Stimulated activated CD4-positive, alpha-beta T cell treated with anti-CD3 and anti-CD28 coated beads, Interleukin-15, amount 100 ng/mL, for 24 hours (primary cell): ENCODE data around the gene GDAP1L1.

Experiments used
- DNase-seq: peaks from one replicate; pipeline ENCODE4 v3.0.0-alpha.2; 2020

Gene GDAP1L1

DNA sequence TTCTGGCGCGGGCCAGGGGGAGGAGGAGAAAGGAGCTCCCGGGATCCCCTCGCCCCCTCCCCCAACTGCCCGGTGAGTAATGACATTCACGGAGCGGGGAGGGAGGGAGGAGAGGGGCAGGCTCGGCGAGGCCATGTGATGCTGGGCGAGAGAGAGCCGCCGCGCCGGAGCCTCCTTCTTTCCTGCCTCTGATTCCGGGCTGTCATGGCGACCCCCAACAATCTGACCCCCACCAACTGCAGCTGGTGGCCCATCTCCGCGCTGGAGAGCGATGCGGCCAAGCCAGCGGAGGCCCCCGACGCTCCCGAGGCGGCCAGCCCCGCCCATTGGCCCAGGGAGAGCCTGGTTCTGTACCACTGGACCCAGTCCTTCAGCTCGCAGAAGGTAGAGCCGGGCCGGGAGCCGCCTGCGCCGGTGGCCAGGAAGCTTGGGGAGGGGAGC is at the start of gene GDAP1L1:
Gene GDAP1L1 (plus strand): TSS at position 178 of the 441 bp plus-strand sequence. CDS start 27 bp downstream, at position 205.
- DNase-seq = peak; percentile 7

DNA sequence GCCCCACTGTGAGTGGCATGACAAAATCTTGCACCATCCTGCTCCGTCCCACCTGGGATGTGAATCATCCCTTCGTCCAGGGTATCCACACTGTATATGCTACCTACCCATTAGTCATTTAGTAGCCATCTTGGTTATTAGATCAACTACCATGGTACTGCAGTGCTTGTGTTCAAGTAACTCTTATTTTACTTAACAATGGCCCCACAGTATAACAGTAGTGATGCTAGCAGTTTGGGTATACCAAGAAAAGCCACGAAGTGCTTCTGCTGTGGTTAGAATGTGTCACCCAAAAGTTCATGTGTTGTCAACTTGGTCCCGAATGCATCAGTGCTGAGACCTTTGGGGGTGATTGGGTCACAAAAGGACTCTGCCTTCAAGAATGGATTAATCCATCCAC is 48.2 kb upstream of the GDAP1L1 start:
- peak; percentile 20 for DNase-seq

DNA sequence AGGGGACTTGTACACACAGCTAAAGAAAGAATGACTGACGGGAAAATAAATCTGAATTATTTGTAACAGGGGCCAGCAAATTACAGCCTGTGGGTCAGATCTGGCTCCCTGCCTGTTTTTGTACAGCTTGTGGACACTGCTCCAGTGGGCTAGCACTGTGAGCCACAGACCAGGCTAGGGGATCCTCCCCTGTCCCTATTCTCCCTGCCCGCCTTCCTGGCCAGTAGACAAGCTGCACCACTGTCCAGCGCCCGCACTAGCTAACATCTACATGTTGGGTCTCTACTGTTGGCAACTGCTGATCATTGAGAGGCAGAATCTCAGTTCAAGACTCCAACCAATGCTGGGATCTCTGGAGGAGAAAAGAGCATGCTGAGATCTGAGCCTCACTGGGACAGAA is 47.2 kb upstream of the GDAP1L1 start:
- DNase-seq = no peak

DNA sequence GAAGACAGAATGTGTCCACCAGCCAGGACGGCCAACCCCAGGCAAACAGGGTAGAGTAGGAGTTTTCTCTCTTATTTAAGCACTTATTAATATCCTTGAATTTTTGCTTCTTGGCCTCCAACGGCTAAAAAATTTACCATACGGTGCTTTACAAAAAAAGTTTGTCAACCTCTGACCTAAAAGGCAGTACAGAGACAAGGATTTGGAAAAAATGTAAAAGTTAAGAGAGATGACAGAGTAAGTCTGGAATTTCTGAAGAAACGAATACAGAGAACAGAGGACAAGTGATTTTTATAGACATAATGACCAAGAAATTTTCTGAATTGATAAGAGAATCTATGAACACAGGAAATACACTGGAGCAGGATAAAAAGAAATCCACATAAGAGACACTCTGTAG is 46.7 kb upstream of the GDAP1L1 start:
- no peak for DNase-seq

DNA sequence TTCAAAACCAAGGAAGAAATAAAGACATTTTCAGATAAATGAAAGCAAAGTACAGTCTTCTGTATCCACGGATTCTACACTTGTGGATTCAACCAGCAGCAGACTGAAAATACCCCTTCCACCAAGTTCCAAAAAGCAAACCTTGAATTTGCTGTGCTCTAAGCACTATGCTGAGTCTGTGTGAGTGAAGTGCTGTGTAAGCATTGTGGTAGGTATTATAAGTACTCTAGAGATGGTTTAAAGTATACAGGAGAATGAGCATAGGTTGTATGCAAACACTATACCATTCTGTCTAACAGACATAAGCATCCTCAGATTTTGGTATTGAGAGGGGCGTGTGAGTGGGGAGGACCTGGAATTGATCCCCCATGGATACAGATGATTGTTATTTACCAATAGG is 46.1 kb upstream of the GDAP1L1 start:
- DNase-seq = no peak

DNA sequence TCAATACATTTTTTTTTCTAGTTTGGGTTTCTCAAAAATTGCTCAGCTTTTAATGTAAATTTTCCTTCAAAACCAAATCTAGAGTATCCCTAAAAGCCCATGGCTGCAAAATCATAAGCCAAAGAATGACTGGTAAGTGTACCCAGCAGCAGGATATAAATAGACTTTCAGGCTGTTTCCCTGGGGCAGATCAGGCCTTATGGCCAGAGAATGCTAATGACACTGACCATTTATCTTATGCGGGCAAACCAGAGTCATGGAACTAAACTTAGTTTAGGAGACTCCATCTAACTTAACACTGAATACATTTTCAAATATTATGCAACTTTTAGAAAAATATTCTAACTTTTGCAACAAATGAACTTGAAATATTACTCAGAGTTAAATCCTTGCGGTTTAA is 43.9 kb upstream of the GDAP1L1 start:
- no peak for DNase-seq

DNA sequence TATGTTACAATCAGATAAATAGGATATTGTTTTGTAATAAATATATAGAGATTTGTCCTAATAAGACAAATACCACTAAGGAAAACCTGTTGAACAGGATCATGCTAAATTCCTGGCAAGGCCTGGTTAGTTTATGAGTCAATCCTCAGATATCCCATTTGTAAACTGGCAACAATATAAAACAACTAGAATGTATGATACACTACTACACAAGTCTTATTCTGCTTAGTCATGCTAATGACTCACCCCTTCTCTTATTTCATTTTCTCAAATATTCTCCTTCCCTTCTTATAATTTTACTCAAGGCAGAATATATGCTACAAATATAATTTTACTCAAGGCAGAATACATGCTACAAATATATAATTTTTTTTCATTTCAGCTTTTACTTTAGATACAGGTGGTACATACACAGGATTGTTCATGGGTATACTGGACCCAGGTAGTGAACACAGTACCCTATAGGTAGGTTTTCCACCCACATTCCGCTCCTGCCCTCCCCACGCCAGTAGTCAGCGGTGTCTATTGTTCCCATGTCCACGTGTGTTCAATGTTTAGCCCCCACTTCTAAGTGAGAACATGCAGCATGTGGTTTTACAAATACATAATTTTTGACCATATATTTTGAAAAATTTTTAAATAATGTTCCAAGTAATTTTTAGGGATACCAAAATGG is 42.8 kb upstream of the GDAP1L1 start:
- no peak for DNase-seq

DNA sequence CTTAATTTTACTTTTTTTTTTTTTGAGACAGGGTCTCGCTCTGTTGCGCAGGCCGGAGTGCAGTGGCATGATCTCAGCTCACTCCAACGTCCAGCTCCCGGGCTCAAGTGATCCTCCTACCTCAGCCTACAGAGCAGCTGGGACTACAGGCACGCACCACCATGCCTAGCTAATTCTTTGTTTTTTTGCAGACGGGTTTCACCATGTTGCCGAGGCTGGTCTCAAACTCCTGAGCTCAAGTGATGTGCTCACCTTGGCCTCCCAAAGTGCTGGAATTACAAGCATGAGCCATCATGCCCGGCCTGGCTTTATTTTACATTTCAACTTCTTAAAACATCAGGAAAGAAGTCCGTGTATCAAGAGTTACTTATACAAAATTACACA is 42.3 kb upstream of the GDAP1L1 start:
- DNase-seq = no peak

DNA sequence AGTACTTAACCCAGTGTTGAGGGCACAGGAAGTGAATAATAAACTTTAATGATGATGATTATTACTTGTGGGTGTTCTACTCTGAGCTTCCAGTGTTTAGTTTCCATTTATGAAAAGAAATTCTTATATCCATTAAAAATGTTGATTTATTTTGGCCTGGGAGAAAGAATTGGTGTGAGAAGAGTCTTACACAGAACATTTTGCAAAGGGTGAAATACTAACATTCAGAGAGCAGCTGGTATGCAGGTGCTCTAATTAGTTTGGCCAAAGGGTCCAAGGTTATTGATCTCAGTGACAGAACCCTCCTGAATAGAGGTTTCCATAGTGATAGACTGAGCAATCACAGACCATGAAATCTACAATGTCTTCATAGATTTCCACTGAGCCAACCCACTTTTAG is 41.0 kb upstream of the GDAP1L1 start:
- DNase-seq = no peak

DNA sequence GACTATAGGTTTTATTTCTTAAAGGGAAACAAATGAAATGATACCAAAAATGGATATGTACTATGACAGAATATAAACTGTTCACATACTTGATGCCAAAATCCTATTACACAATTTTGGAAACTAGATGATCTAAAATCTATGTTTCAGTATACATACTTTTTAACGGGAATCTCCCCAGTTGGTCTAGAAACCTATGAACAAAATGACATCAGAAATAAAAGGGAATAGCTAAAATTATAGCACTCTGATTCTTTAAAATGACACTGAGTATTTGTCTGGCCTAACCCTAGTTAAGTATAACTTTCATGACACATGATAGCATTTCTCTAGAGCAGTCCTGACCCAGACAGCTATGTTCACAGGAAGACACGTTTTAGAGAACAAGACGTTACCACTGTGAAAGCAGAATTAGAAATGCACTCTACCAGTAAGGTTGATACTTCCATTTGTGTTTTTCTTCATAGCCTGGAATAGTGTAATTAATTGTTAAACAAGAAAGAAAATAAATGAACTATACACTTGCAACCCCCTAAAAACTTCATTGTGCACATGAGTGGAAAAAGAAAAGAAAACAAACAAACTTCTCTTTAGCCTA is 39.9 kb upstream of the GDAP1L1 start:
- no peak for DNase-seq

DNA sequence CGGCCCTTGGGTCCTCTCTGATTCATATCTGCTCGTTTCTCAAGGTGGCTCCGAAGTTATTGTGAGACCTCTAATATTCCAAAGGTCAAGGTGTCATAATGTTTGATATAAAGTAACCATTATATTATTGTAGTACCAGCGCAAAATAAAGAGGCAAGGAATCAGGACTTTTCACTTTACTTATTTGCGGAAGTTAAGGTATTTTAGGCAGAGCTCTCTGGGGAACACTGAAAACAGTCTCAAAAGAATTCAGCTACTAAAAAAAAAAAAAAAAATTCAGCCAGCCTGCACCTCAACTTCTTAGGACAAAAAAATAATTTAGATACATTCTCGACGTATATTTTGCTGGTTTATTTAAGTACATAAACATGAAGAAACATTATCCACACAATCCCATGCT is 38.9 kb upstream of the GDAP1L1 start:
- DNase-seq = no peak

DNA sequence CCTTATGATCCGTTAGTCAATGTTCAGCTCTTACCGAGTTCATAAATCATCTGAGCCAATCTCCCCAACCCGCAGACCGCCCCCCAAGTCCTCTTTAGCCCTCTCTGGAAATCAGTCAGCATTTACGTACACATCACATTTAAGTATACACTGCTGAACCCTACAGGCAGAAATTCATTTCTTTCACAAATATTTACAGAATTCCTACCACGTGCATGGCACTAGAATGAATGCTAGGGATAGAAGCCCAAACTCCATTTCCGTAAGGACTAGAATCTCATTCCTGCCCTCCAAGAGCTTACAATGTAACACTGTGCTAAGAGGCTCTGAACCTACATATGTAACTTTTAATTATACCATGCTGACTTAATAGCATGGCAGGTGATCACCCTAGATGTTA is 38.3 kb upstream of the GDAP1L1 start:
- no peak for DNase-seq

DNA sequence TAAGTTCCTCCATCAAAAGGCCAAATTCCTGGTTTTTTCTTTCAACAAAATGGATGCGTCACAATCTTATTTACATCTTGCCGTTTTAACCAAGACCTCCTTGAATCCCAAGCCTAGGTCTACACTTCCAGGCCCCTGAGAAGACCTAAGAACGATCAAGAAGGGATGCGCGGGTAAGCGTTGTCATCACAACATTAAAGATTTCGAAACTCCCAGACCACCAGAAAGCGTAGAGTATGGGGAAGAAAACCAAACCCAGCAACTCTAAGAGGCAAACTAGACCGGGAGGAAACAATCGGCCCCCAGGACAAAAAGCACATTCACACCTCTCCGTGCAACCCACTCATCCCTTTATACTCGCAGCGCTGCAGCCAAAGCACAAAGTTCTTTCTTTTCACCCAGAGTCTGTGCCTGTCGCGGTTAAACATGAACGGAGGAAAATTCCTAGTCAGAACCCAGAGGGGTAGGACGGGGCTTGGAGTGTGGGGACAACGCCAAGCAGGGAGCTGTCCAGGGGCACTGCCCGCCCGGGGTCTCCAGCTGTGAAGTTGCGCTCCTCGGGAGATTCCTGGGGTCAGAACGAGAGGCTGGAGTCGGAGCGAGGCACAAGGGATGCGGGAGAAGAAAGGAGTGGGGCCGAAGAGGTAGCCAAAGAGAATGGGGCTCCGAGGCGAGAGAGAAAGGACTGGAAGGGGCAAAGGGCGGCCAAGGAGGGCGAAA is 37.3 kb upstream of the GDAP1L1 start:
- DNase-seq = peak; percentile 21

DNA sequence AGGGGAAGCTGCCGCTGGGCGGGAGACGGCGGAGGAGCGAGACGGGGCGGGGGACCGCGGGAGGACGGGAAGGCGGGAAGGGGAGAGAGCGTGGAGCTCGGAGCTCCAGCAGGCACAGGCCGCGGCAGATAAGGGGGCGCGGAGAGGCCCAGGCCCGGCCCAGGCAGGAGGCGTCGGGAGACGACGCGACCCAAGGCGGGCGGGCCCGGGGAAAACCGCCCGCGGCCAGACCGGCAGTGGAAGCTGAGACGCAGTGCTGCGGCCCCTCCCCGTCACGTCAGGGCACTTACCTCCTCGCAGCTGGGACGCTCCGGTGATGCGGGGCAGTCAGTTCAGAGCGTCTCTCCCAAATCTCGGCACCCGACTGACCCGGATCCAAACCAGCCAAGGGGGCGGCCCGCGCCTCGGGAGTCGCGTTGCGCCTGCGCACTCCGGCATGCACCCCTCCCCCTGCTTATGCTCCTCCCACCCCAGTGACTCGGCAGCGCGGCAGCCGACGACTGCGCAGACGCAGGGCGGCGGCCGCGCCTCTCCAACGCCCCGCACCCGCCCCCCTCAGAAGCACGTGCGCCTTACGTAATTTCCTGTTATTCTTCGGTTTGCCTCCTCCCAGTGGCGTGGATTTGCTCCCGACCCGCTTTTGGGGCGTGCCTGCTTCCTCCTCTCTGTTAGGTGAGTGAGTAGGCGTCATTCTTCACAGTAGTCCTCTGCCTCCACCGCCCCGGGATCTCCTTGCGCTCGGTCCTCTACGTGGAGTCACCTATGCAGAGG is 36.5 kb upstream of the GDAP1L1 start, which contains the start of gene OSER1:
Gene OSER1 (minus strand): TSS at position 366 of the 771 bp plus-strand sequence. CDS start 3,814 bp downstream, outside the sequence.
- peak; percentile 96 for DNase-seq

DNA sequence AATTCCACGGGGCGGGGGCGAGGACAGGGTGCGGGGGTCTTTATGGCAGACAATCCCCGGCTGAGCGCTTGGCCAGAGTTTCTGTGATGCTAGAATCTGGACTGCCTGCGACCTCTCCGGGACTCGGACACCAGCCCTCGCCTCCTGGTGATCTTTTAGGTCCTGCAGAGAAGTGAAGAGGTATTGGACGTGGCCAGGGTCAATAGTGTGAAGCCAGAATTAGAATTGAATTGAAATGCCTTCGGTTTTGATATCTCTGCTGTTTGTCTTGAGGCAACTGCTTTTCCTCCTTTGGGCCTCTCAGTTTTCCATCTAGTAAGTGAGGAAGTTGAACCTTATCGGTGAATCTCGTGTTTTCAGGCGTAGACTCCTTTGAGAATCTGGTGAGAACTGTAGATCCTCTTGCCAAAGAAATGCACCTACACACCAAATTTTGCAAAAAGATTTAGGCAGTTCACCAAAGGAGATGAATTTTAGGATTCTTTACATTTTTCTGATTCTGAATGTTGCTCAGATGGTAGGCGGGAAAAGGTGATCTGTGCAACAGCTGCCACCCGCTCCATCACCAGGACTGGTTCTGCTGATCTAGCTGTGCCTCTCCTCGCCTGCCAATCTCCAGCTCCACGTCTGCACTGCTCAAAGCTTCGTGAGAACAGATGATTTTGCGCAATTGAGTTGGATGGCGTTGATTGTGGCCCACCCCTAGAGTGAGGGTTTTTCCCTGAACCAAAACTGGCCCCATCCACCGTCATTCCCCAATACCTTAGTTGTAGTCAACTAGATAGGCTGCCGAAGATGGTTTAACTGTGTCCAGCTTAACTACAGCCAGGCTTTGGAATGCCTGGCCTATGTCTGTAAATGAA is 35.7 kb upstream of the GDAP1L1 start:
- DNase-seq = no peak

DNA sequence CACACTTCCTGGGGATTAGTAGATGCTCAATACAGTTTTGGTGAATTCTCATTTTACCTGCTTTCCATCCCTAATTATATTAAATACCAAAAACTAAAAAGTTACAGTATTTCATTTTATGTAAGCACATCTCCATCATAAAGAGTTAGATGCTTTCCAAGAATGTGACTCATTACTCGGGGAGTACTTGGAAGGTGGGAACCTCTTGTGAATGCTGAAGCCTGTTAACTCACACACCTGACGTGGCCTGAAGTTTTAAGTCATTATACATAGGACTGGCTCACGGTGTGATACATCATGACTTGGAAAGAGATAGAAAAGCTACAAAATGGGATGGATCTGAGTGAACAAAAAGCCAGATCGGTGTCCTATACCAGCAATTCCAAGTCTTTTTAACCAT is 34.3 kb upstream of the GDAP1L1 start:
- DNase-seq = no peak

DNA sequence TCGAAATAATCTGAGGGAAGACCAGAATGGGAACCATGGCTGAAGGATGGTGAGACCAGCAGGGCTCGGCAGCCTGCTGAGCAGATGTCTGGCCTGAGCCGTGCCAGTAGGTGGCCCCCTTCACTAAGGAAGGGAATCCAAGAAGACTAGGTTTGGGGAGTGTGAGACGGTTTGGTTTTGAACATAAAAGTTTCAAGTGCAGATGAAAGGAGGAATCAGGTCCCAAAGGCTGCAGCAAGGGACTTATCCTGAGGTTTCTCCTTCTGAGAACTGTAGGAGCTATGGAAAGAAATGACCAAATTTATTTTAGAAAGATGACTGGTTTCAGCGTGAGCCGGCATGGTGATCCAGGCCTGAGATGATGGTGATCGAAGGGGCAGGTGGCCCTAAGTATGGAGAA is 32.0 kb upstream of the GDAP1L1 start:
- DNase-seq = peak; percentile 82

DNA sequence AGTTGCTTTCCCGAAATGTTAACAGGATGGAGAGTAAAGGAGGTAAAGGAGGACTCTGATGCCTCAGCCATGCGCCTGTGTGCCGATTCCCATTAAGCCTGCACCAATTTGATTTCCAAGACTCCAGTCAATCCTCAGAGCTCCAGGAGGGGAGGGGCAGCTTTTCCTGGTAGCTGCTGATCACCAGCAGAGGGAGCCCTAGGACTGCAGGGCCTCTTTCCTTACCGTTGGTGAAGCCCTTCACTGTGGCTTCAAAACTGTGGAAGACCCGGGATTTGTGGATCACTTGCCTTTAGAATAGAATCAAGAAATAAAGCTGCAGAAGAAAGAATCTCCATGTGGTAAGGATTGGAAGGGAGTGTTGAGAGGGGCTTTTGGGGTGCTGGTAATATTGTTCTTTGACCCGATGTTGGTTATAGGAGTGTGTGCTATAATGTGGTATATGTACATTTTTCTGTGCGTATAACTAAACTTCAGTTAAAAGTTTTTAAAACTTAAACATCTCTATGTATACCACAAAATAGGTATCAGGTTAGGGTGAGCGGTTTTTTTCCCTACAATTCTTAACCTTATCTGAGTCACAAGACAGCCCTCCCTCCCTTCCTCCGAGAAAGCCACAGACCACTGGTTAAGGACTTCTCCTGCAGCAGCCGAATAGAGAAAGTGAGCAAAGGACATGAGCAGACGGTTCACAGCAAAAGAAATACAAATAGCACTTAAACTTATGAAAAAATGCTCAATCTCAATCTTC is 29.6 kb upstream of the GDAP1L1 start:
- peak; percentile 78 for DNase-seq

DNA sequence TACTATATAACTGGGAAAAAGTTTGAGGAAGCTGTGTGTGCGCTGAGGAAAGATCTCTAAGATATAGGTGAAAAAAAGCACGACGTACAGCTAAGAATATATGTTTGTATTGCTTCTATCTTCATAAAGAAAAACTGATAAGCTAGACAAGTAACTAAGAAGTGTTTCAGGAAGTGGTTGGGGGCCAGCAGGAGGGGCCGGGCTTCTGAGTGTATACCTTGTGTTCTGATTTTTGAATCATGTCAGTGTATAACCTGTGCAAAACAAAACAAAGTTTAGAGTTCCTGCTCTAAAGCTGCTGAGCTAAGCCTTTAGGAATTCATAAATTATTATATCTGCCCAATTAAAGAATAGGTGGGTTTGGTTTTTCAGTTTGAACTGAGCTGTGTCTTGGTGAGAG is 28.7 kb upstream of the GDAP1L1 start:
- DNase-seq = peak; percentile 52

DNA sequence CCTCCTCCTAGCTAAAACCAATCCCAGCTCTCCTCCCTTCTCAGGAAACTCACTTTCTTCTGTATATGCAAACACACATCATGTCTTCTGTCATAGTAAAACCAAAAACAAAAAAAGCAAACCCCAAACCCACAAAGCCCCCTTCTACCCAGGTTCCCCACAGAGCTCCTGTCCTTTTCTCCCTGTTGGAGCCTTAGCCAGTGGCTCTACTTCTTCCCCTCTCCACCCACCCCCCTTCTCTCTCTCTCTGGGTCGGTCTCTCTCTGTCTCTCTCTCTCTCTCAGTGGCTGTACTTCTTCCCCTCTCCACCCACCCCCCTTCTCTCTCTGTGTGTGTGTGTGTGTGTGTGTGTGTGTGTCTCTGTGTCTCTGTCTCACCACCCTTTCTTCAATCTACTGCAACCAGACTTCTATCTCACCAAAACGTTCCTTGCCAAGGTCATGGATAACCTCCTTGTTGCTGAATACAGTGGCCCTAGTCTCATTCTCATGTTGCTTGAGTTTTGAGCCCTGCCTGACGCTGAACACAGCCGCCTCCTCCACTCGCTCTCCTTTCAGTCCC is 27.9 kb upstream of the GDAP1L1 start:
- DNase-seq = no peak

DNA sequence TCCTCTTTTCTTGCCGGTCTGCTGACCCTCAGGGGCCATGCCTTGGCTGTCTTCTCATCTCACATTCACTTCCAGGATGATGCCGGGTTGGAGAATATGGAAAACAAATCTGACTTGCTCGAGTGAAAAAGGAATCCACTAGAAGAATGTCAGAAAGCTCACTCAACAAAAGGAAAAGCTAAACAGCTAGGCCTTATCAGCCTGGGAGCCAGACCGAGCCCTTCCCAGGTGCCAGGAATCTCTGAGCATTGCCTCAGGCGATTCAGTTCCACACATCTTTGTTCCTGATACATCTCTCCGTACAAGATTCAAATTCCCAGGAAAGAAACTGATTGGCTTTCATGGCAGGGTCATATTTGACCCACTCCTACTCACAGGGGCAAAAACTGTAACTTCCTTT is 27.3 kb upstream of the GDAP1L1 start:
- no peak for DNase-seq
